Activated naive CD4-positive, alpha-beta T cell treated with anti-CD3 and anti-CD28 coated beads, Interleukin-2, amount 50 U/mL, for 24 hours (primary cell): Measurements from ENCODE around the gene CSH1.
"Not testable (repeated sequence)": the region's sequence is repeated elsewhere in the genome, so short reads cannot be mapped to it uniquely, and the experiment has no call there.

Source experiments
- H3K27ac Mint-ChIP-seq: one replicate; pipeline ENCODE4 v1.8.0; 2021; ENCODE audit warnings: mild to moderate bottlenecking, mixed read lengths
- H3K27me3 Mint-ChIP-seq: one replicate; pipeline ENCODE4 v1.8.0; 2021; ENCODE audit warnings: mixed read lengths
- H3K36me3 Mint-ChIP-seq: one replicate; pipeline ENCODE4 v1.8.0; 2021; ENCODE audit warnings: mixed read lengths
- H3K4me1 Mint-ChIP-seq: one replicate; pipeline ENCODE4 v1.8.0; 2021; ENCODE audit warnings: mixed read lengths
- H3K4me3 Mint-ChIP-seq: one replicate; pipeline ENCODE4 v1.8.0; 2021; ENCODE audit warnings: mild to moderate bottlenecking, mixed read lengths
- H3K9me3 Mint-ChIP-seq: one replicate; pipeline ENCODE4 v1.8.0; 2021; ENCODE audit warnings: mixed read lengths

Gene CSH1

GRCh38 chr17:63896524-63897354, at the start of gene CSH1:
CSH1 (minus strand) TSS chr17:63896574; CDS start chr17:63896511, 63 bp downstream.
- not testable (repeated sequence) for H3K27ac Mint-ChIP-seq, H3K4me1 Mint-ChIP-seq, H3K4me3 Mint-ChIP-seq, H3K27me3 Mint-ChIP-seq, H3K36me3 Mint-ChIP-seq, H3K9me3 Mint-ChIP-seq

- H3K4me3 Mint-ChIP-seq = no peak overlapping the region
- H3K27ac Mint-ChIP-seq = no peak overlapping the region
- H3K27me3 Mint-ChIP-seq = no peaks in the 10 kb centered on the region
- H3K4me1 Mint-ChIP-seq = peaks cover 12% of the 10 kb centered on the region
- H3K9me3 Mint-ChIP-seq = no peaks in the 10 kb centered on the region
- H3K36me3 Mint-ChIP-seq = no peaks in the 10 kb centered on the region
Measured at GRCh38 chr17:63945784-63946439, 49.5 kb upstream of the CSH1 start.

- Mint-ChIP-seq H3K4me1 (peaks cover 12% of the 10 kb centered on the region), H3K27me3 (no peaks in the 10 kb centered on the region), H3K36me3 (no peaks in the 10 kb centered on the region), H3K9me3 (no peaks in the 10 kb centered on the region), H3K4me3 (peak overlapping the region; percentile 42), H3K27ac (no peak overlapping the region)
Measured at GRCh38 chr17:63944736-63945499, 48.5 kb upstream of the CSH1 start.

GRCh38 chr17:63943745-63944144, 47.4 kb upstream of the CSH1 start:
- Mint-ChIP-seq H3K4me3 (no peak overlapping the region), H3K4me1 (peaks cover 12% of the 10 kb centered on the region), H3K9me3 (no peaks in the 10 kb centered on the region), H3K36me3 (no peaks in the 10 kb centered on the region), H3K27me3 (no peaks in the 10 kb centered on the region), H3K27ac (peak overlapping the region; percentile 4)

- Mint-ChIP-seq H3K4me3 (no peak overlapping the region), H3K4me1 (peaks cover 12% of the 10 kb centered on the region), H3K36me3 (no peaks in the 10 kb centered on the region), H3K9me3 (no peaks in the 10 kb centered on the region), H3K27me3 (no peaks in the 10 kb centered on the region), H3K27ac (no peak overlapping the region)
Measured at GRCh38 chr17:63942309-63942985, 46.1 kb upstream of the CSH1 start.

GRCh38 chr17:63941751-63942150, 45.4 kb upstream of the CSH1 start:
- Mint-ChIP-seq H3K4me1 (peaks cover 10% of the 10 kb centered on the region), H3K27ac (no peak overlapping the region), H3K27me3 (no peaks in the 10 kb centered on the region), H3K9me3 (no peaks in the 10 kb centered on the region), H3K4me3 (no peak overlapping the region), H3K36me3 (no peaks in the 10 kb centered on the region)

- Mint-ChIP-seq H3K4me3 (no peak overlapping the region), H3K27me3 (no peaks in the 10 kb centered on the region), H3K9me3 (no peaks in the 10 kb centered on the region), H3K4me1 (peaks cover 6% of the 10 kb centered on the region), H3K27ac (no peak overlapping the region), H3K36me3 (no peaks in the 10 kb centered on the region)
Measured at GRCh38 chr17:63941162-63941561, 44.8 kb upstream of the CSH1 start.

- Mint-ChIP-seq H3K4me3 (no peak overlapping the region), H3K4me1 (peaks cover 6% of the 10 kb centered on the region), H3K27me3 (no peaks in the 10 kb centered on the region), H3K27ac (no peak overlapping the region), H3K36me3 (no peaks in the 10 kb centered on the region), H3K9me3 (no peaks in the 10 kb centered on the region)
Measured at GRCh38 chr17:63940584-63940983, 44.2 kb upstream of the CSH1 start.

- H3K4me3 Mint-ChIP-seq = no peak overlapping the region
- H3K36me3 Mint-ChIP-seq = no peaks in the 10 kb centered on the region
- no peaks in the 10 kb centered on the region for H3K27me3 Mint-ChIP-seq
- no peak overlapping the region for H3K27ac Mint-ChIP-seq
- H3K9me3 Mint-ChIP-seq = no peaks in the 10 kb centered on the region
- no peaks in the 10 kb centered on the region for H3K4me1 Mint-ChIP-seq
Measured at GRCh38 chr17:63939884-63940283, 43.5 kb upstream of the CSH1 start.

- Mint-ChIP-seq H3K9me3 (no peaks in the 10 kb centered on the region), H3K4me3 (no peak overlapping the region), H3K4me1 (no peaks in the 10 kb centered on the region), H3K36me3 (no peaks in the 10 kb centered on the region), H3K27me3 (no peaks in the 10 kb centered on the region), H3K27ac (peak overlapping the region; percentile 12)
Measured at GRCh38 chr17:63939401-63939800, 43.0 kb upstream of the CSH1 start.

GRCh38 chr17:63937920-63938319, 41.5 kb upstream of the CSH1 start:
- Mint-ChIP-seq H3K36me3 (no peaks in the 10 kb centered on the region), H3K4me1 (peaks cover 2% of the 10 kb centered on the region)

GRCh38 chr17:63937319-63937718, 40.9 kb upstream of the CSH1 start:
- Mint-ChIP-seq H3K27ac (no peak overlapping the region), H3K4me3 (no peak overlapping the region), H3K36me3 (no peaks in the 10 kb centered on the region), H3K9me3 (no peaks in the 10 kb centered on the region), H3K27me3 (no peaks in the 10 kb centered on the region), H3K4me1 (peaks cover 8% of the 10 kb centered on the region)

More at GRCh38 chr17:63937920-63938319, 41.5 kb upstream of the CSH1 start:
- Mint-ChIP-seq H3K27ac (no peak overlapping the region), H3K27me3 (no peaks in the 10 kb centered on the region), H3K4me3 (no peak overlapping the region), H3K9me3 (no peaks in the 10 kb centered on the region)

- Mint-ChIP-seq H3K4me3 (no peak overlapping the region), H3K36me3 (no peaks in the 10 kb centered on the region), H3K27ac (no peak overlapping the region), H3K9me3 (no peaks in the 10 kb centered on the region), H3K27me3 (no peaks in the 10 kb centered on the region), H3K4me1 (peaks cover 25% of the 10 kb centered on the region)
Measured at GRCh38 chr17:63934183-63935112, 38.1 kb upstream of the CSH1 start.

- Mint-ChIP-seq H3K4me3 (no peak overlapping the region), H3K36me3 (peaks cover 1% of the 10 kb centered on the region), H3K9me3 (no peaks in the 10 kb centered on the region), H3K27me3 (no peaks in the 10 kb centered on the region), H3K4me1 (peaks cover 25% of the 10 kb centered on the region), H3K27ac (no peak overlapping the region)
Measured at GRCh38 chr17:63933598-63933997, 37.2 kb upstream of the CSH1 start.
